GM19240 (cell line): ENCODE data around the gene CPED1.
A peak's percentile ranks its signal among the peaks of the same experiment; 100 is the strongest.
"Not testable (repeated sequence)": the region's sequence is repeated elsewhere in the genome, so short reads cannot be mapped to it uniquely, and the experiment has no call there.

Source experiments
- DNase-seq: peaks from one replicate; pipeline ENCODE4 v3.0.0; 2011; ENCODE audit warnings: low spot score; ENCODE audit not compliant: insufficient read length

CPED1 gene

GRCh38 chr7:121235201-121235600 lies 246.7 kb downstream of the CPED1 start:
- no peak for DNase-seq

GRCh38 chr7:121237601-121238000 lies 249.1 kb downstream of the CPED1 start:
- DNase-seq: no peak

GRCh38 chr7:121244120-121244870 lies 255.8 kb downstream of the CPED1 start:
- no peak for DNase-seq

- DNase-seq: not testable (repeated sequence)
Measured at GRCh38 chr7:121251367-121251766, 262.9 kb downstream of the CPED1 start.

GRCh38 chr7:121252523-121253235 lies 264.2 kb downstream of the CPED1 start:
- not testable (repeated sequence) for DNase-seq

GRCh38 chr7:121259826-121260225 lies 271.3 kb downstream of the CPED1 start:
- DNase-seq: no peak

GRCh38 chr7:121261207-121261884 lies 272.8 kb downstream of the CPED1 start:
- no peak for DNase-seq

- DNase-seq: no peak
Measured at GRCh38 chr7:121262221-121262620, 273.7 kb downstream of the CPED1 start.

- no peak for DNase-seq
Measured at GRCh38 chr7:121262969-121263368, 274.5 kb downstream of the CPED1 start.

- DNase-seq: no peak
Measured at GRCh38 chr7:121266307-121266894, 277.9 kb downstream of the CPED1 start.

GRCh38 chr7:121267612-121268011 lies 279.1 kb downstream of the CPED1 start:
- no peak for DNase-seq

GRCh38 chr7:121269798-121270197 lies 281.3 kb downstream of the CPED1 start:
- no peak for DNase-seq

- DNase-seq: no peak
Measured at GRCh38 chr7:121271098-121271497, 282.6 kb downstream of the CPED1 start.

- DNase-seq: no peak
Measured at GRCh38 chr7:121271916-121272315, 283.4 kb downstream of the CPED1 start.

- DNase-seq: no peak
Measured at GRCh38 chr7:121272676-121273075, 284.2 kb downstream of the CPED1 start.

- DNase-seq: no peak
Measured at GRCh38 chr7:121273467-121274167, 285.1 kb downstream of the CPED1 start.

- DNase-seq: no peak
Measured at GRCh38 chr7:121274467-121274866, 286.0 kb downstream of the CPED1 start.

GRCh38 chr7:121275204-121275603 lies 286.7 kb downstream of the CPED1 start:
- DNase-seq: no peak

GRCh38 chr7:121276313-121276712 lies 287.8 kb downstream of the CPED1 start:
- DNase-seq: no peak

- peak; percentile 33 for DNase-seq
Measured at GRCh38 chr7:121278120-121279021, 289.9 kb downstream of the CPED1 start.
